IMR-90 (cell line): ENCODE results near the gene PIAS2. TPM values are rescaled to one million over a fixed set of nuclear protein-coding genes. Genes with fewer than 3 reads are reported as not detected.

Source experiments
- ATAC-seq: fragments of 200-7000 bp; cut with Tn5 transposase; 2 replicates; pipeline ENCODE4 v1.9.1; 2020; ENCODE audit warnings: low read depth, mild to moderate bottlenecking, moderate library complexity
- BruUV-seq: library from RNA; stranded (reverse); fragments of 400-500 nt; replicated peaks from 2 replicates; lab custom pipeline; 2021; lab: Mats Ljungman, UMichigan
- CTCF ChIA-PET: fragments of 300-600 bp; formaldehyde crosslinking; extraction: SDS; loops from one replicate; lab custom pipeline; 2021; ENCODE audit warnings: antibody characterized with exemption; lab: Yijun Ruan, JAX
- POLR2A ChIA-PET: fragments of 300-600 bp; sonication (Branson Sonifier 250); formaldehyde crosslinking; loops from one replicate; lab custom pipeline; 2022; ENCODE audit warnings: antibody characterized with exemption; ENCODE audit not compliant: unreplicated experiment; lab: Charles Lee
- DNase-seq: peaks from one replicate; pipeline ENCODE4 v3.0.0; 2013
- H2AFZ ChIP-seq: replicated peaks from 2 replicates; pipeline ENCODE3; 2013; ENCODE audit warnings: low read length, mild to moderate bottlenecking; ENCODE audit not compliant: poor library complexity
- H2AK5ac ChIP-seq: 2 replicates; pipeline ENCODE4 v1.6.1; 2013; ENCODE audit warnings: low read depth, low read length, inconsistent platforms
- H2AK9ac ChIP-seq: replicated peaks from 2 replicates; pipeline ENCODE3; 2013; ENCODE audit warnings: mild to moderate bottlenecking, low read depth, low read length, moderate library complexity; ENCODE audit not compliant: poor library complexity
- H2BK120ac ChIP-seq: 2 replicates; pipeline ENCODE4 v1.6.1; 2013; ENCODE audit warnings: low read depth, low read length, inconsistent platforms
- H2BK15ac ChIP-seq: 3 replicates; pipeline ENCODE4 v1.6.1; 2013; ENCODE audit warnings: low read depth, low read length, inconsistent platforms
- H2BK20ac ChIP-seq: 2 replicates; pipeline ENCODE4 v1.6.1; 2013; ENCODE audit warnings: low read depth, mild to moderate bottlenecking, inconsistent platforms, low read length, moderate library complexity
- H2BK5ac ChIP-seq: 2 replicates; pipeline ENCODE4 v1.6.1; 2013; ENCODE audit warnings: mild to moderate bottlenecking, low read depth, low read length, inconsistent platforms; ENCODE audit not compliant: poor library complexity, severe bottlenecking
- H3K14ac ChIP-seq: replicated peaks from 2 replicates; pipeline ENCODE4 v1.6.1; 2013; ENCODE audit warnings: low read depth, low read length, inconsistent platforms
- H3K18ac ChIP-seq: 2 replicates; pipeline ENCODE4 v1.6.1; 2013; ENCODE audit warnings: low read depth, low read length, control low read depth
- H3K23ac ChIP-seq: 2 replicates; pipeline ENCODE4 v1.6.1; 2013; ENCODE audit warnings: low read depth, low read length, inconsistent platforms
- H3K27ac ChIP-seq: 2 replicates; pipeline ENCODE4 v1.5.1; 2013; ENCODE audit warnings: mild to moderate bottlenecking, control low read depth, low read length; ENCODE audit not compliant: insufficient read depth
- H3K27me3 ChIP-seq: 2 replicates; pipeline ENCODE4 v1.6.1; 2013; ENCODE audit warnings: low read length; ENCODE audit not compliant: control insufficient read depth, insufficient read depth
- H3K36me3 ChIP-seq: 2 replicates; pipeline ENCODE4 v1.6.1; 2013; ENCODE audit warnings: low read length, mixed read lengths; ENCODE audit not compliant: control insufficient read depth, insufficient read depth
- H3K4ac ChIP-seq: 2 replicates; pipeline ENCODE4 v1.6.1; 2013; ENCODE audit warnings: low read depth, low read length, inconsistent platforms
- H3K4me1 ChIP-seq: 2 replicates; pipeline ENCODE4 v1.6.1; 2013; ENCODE audit warnings: low read length, mixed read lengths; ENCODE audit not compliant: control insufficient read depth, insufficient read depth
- H3K4me2 ChIP-seq: 2 replicates; pipeline ENCODE4 v1.6.1; 2013; ENCODE audit warnings: low read depth, mild to moderate bottlenecking, control low read depth, low read length, moderate library complexity
- H3K4me3 ChIP-seq: 2 replicates; pipeline ENCODE4 v1.5.1; 2013; ENCODE audit warnings: low read depth, mild to moderate bottlenecking, control low read depth, low read length, moderate library complexity; ENCODE audit not compliant: insufficient read depth
- H3K56ac ChIP-seq: 2 replicates; pipeline ENCODE4 v1.6.1; 2013; ENCODE audit warnings: low read length, inconsistent platforms; ENCODE audit not compliant: insufficient read depth; ENCODE audit errors: extremely low read depth
- H3K79me1 ChIP-seq, 2 experiments: 2 replicates each; pipeline ENCODE4 v1.6.1; 2013; ENCODE audit warnings: low read length in 2 of 2, inconsistent platforms in 1 of 2, low read depth in 1 of 2
- H3K9ac ChIP-seq: 2 replicates; pipeline ENCODE4 v1.6.1; 2013; ENCODE audit warnings: low read depth, low read length, control low read depth
- H3K9me1 ChIP-seq: 2 replicates; pipeline ENCODE4 v1.6.1; 2013; ENCODE audit warnings: low read length, inconsistent platforms; ENCODE audit not compliant: insufficient read depth
- H3K9me3 ChIP-seq: 2 replicates; pipeline ENCODE4 v1.6.1; 2013; ENCODE audit warnings: low read length; ENCODE audit not compliant: control insufficient read depth, insufficient read depth
- H4K20me1 ChIP-seq: 2 replicates; pipeline ENCODE4 v1.6.1; 2013; ENCODE audit warnings: low read length, inconsistent platforms; ENCODE audit not compliant: insufficient read depth
- H4K5ac ChIP-seq: 2 replicates; pipeline ENCODE4 v1.6.1; 2013; ENCODE audit warnings: mild to moderate bottlenecking, low read depth, low read length, control low read depth
- H4K8ac ChIP-seq, 2 experiments: 2 replicates each; pipeline ENCODE4 v1.6.1; 2013; ENCODE audit warnings: low read depth in 2 of 2, low read length in 2 of 2, control low read depth in 1 of 2, inconsistent platforms in 1 of 2
- H4K91ac ChIP-seq: 2 replicates; pipeline ENCODE4 v1.6.1; 2013; ENCODE audit warnings: low read depth, low read length, inconsistent platforms; ENCODE audit not compliant: insufficient read depth
- BHLHE40 ChIP-seq: fragments of 150-350 bp; IDR thresholded peaks from 2 replicates; pipeline ENCODE4 v1.6.1; 2016; ENCODE audit warnings: mild to moderate bottlenecking, low read depth, low read length
- CHD1 ChIP-seq: IDR thresholded peaks from 2 replicates; pipeline ENCODE4 v1.6.1; 2012; ENCODE audit warnings: low read depth, low read length, improper control_type of control experiment
- CTCF ChIP-seq: conservative IDR thresholded peaks from 2 replicates; pipeline ENCODE4 v1.5.1; 2012; ENCODE audit warnings: mild to moderate bottlenecking, low read depth, low read length, improper control_type of control experiment
- ELK1 ChIP-seq: fragments of 150-350 bp; IDR thresholded peaks from 2 replicates; pipeline ENCODE4 v1.6.1; 2016; ENCODE audit warnings: low read depth, mild to moderate bottlenecking, low read length, moderate library complexity, borderline replicate concordance
- MAFK ChIP-seq: IDR thresholded peaks from 2 replicates; pipeline ENCODE4 v1.6.1; 2012; ENCODE audit warnings: low read depth, low read length, improper control_type of control experiment
- MAZ ChIP-seq: IDR thresholded peaks from 2 replicates; pipeline ENCODE4 v1.6.1; 2012; ENCODE audit warnings: low read depth, mild to moderate bottlenecking, low read length, improper control_type of control experiment, moderate library complexity, borderline replicate concordance
- MXI1 ChIP-seq: IDR thresholded peaks from 2 replicates; pipeline ENCODE4 v1.6.1; 2012; ENCODE audit warnings: low read depth, mild to moderate bottlenecking, low read length, moderate library complexity, borderline replicate concordance
- NFE2L2 ChIP-seq: fragments of 150-350 bp; IDR thresholded peaks from 2 replicates; pipeline ENCODE4 v1.6.1; 2016; ENCODE audit warnings: low read depth, mild to moderate bottlenecking, low read length
- POLR2A ChIP-seq: IDR thresholded peaks from 2 replicates; pipeline ENCODE4 v1.6.1; 2012; ENCODE audit warnings: mild to moderate bottlenecking, low read depth, low read length
- RAD21 ChIP-seq: IDR thresholded peaks from 2 replicates; pipeline ENCODE4 v1.6.1; 2012; ENCODE audit warnings: low read length, improper control_type of control experiment
- RCOR1 ChIP-seq: IDR thresholded peaks from 2 replicates; pipeline ENCODE4 v1.6.1; 2012; ENCODE audit warnings: mild to moderate bottlenecking, low read length, improper control_type of control experiment; ENCODE audit not compliant: insufficient replicate concordance
- RFX5 ChIP-seq: IDR thresholded peaks from 2 replicates; pipeline ENCODE4 v1.8.0; 2012; ENCODE audit warnings: low read depth, mild to moderate bottlenecking, low read length, moderate library complexity
- WGBS, 2 experiments: methylation state at CpG; one replicate each; pipeline versions ENCODE4 v1.1.5 to v1.1.7; 2013; ENCODE audit warnings: missing lambda C conversion rate in 2 of 2; ENCODE audit not compliant: insufficient read length in 1 of 2; ENCODE audit errors: extremely low coverage in 2 of 2; 5-methylcytosine and 5-hydroxymethylcytosine counted together
- dilution Hi-C: fragments of 300-500 bp; cut with HindIII; formaldehyde crosslinking; loops from one replicate; pipeline ENCODE4 v1.14.3; 2018; ENCODE audit warnings: low sequenced_read_pairs; ENCODE audit not compliant: unreplicated experiment
- in situ Hi-C: fragments of 300-500 bp; cut with MboI; formaldehyde crosslinking; loops from 3 replicates; pipeline ENCODE4 v1.14.3; 2019; ENCODE audit warnings: low sequenced_read_pairs, inconsistent platforms, mixed read lengths
- intact Hi-C: fragments of 100-400 bp; cut with micrococcal nuclease; formaldehyde crosslinking; loops from 2 replicates; pipeline ENCODE4 v1.10.0; 2022
- polyA plus RNA-seq, 3 experiments: library from polyadenylated mRNA; depleted of rRNA; stranded (reverse); fragments of >200 nt; gene quantifications; 2 replicates each; pipeline ENCODE4 v1.2.3, GENCODE V29; 2012; ENCODE audit warnings: low replicate concordance in 1 of 3
- total RNA-seq: library from RNA; depleted of rRNA; stranded (reverse); fragments of >200 nt; gene quantifications from 2 replicates; pipeline ENCODE4 v1.2.3, GENCODE V29; 2012

PIAS2 gene
- total and polyA plus RNA-seq, 2 of the 4 experiments (the other 2 are of a cell fraction), result 15.1 to 28.9 TPM

- BruUV-seq, result no TSS peak
- peaks cover 4% of the 10 kb centered on the region; the same call in 1 of the 2 replicates for H3K9me1 ChIP-seq
- no peak overlapping the region for H2BK120ac ChIP-seq
- no peak overlapping the region for H2AK9ac ChIP-seq
- H2BK15ac ChIP-seq, result no peak overlapping the region
- H4K8ac ChIP-seq, result no peak overlapping the region
- no peak overlapping the region for H3K18ac ChIP-seq
- H4K20me1 ChIP-seq, result no peaks in the 10 kb centered on the region
- H2AFZ ChIP-seq, result no peak overlapping the region
- H2AK5ac ChIP-seq, result no peak overlapping the region
- dilution Hi-C loops, result no loop called here
- no peak overlapping the region for H2BK20ac ChIP-seq
- no peak overlapping the region for H3K4ac ChIP-seq
- no peak overlapping the region for H2BK5ac ChIP-seq
- H3K9me3 ChIP-seq, result no peaks in the 10 kb centered on the region
- intact Hi-C loops, result no loop called here
- no peak overlapping the region for H3K27ac ChIP-seq
- no peak overlapping the region for H4K91ac ChIP-seq
- in situ Hi-C loops, result no loop called here
- WGBS, 2 experiments, result no CpG with 5 or more reads among the region's 3 CpGs
- POLR2A ChIA-PET, result no interaction called here
- ATAC-seq (no peak), DNase-seq (no peak)
- no peaks in the 10 kb centered on the region for H3K79me1 ChIP-seq
- no peak overlapping the region for H3K56ac ChIP-seq
- no peak overlapping the region for H3K14ac ChIP-seq
- no peak overlapping the region for H3K9ac ChIP-seq
- no peak overlapping the region for H4K5ac ChIP-seq
- TF ChIP-seq MXI1 (no peak), POLR2A (no peak), CHD1 (no peak), MAFK (no peak), ELK1 (no peak), RAD21 (no peak), BHLHE40 (no peak), RFX5 (no peak), RCOR1 (no peak), NFE2L2 (no peak), CTCF (no peak), MAZ (no peak)
- CTCF ChIA-PET, result no interaction called here
- peaks cover 6% of the 10 kb centered on the region for H3K36me3 ChIP-seq
- H3K27me3 ChIP-seq, result no peaks in the 10 kb centered on the region
- no peaks in the 10 kb centered on the region for H3K4me1 ChIP-seq
- no peak overlapping the region for H3K4me2 ChIP-seq
- no peak overlapping the region for H3K23ac ChIP-seq
- H3K4me3 ChIP-seq, result no peak overlapping the region
Measured at GRCh38 chr18:46821856-46822711, 95.2 kb downstream of the PIAS2 start.
